ENCODE data around the gene RBL1. TPM values are rescaled to one million over a fixed set of nuclear protein-coding genes. Genes with fewer than 3 reads are reported as not detected.
"Not testable (repeated sequence)": the region's sequence is repeated elsewhere in the genome, so short reads cannot be mapped to it uniquely, and the experiment has no call there.

Gene RBL1
- total RNA-seq, 1 experiment from 2014 or later: 35.9 TPM

GRCh38 chr20:37072293-37073196, 23.3 kb downstream of the RBL1 start:
- TF ChIP-seq CTCF (IDR thresholded peaks at IDR 0.05; ENCODE audit: insufficient read depth in 1 of 2, low read depth in 1 of 2, low read length in 1 of 2, severe bottlenecking in 1 of 2, unreplicated experiment in 1 of 2): no peak
- H3K4me3 Mint-ChIP-seq (ENCODE audit: unreplicated experiment): no peak overlapping the region
- no peaks in the 10 kb centered on the region for H3K27me3 Mint-ChIP-seq (ENCODE audit: insufficient read depth, unreplicated experiment)
- H3K4me1 Mint-ChIP-seq (ENCODE audit: low read depth, unreplicated experiment): no peaks in the 10 kb centered on the region
- Histone ChIP-seq H3K36me3 (ENCODE audit: control insufficient read depth, insufficient read depth, low read length) (peaks cover 2% of the 10 kb centered on the region), H3K4me1 (no peaks in the 10 kb centered on the region), H3K9me3 (no peaks in the 10 kb centered on the region), H3K4me3 (ENCODE audit: low read depth, low read length) (no peak overlapping the region), H3K27me3 (replicated peaks; ENCODE audit: control insufficient read depth, insufficient read depth, low read length) (no peaks in the 10 kb centered on the region)
- H3K9me3 Mint-ChIP-seq (ENCODE audit: unreplicated experiment): peaks cover 5% of the 10 kb centered on the region
- H3K27ac Mint-ChIP-seq (ENCODE audit: unreplicated experiment): peak overlapping the region; percentile 15
- intact Hi-C loops (cut with micrococcal nuclease; ENCODE audit: unreplicated experiment): no loop called here
- DNase-seq: no peak
- POLR2A ChIA-PET: no interaction called here
- CTCF ChIA-PET: no interaction called here
- no TSS peak for BruUV-seq (replicated peaks)
- H3K36me3 Mint-ChIP-seq (ENCODE audit: insufficient read depth, unreplicated experiment): peaks cover 32% of the 10 kb centered on the region

GRCh38 chr20:37071481-37071911, 24.3 kb downstream of the RBL1 start:
- CTCF ChIA-PET: no interaction called here
- no peak for DNase-seq

GRCh38 chr20:37069563-37069962, 26.2 kb downstream of the RBL1 start:
- not testable (repeated sequence) for H3K9me3 Mint-ChIP-seq (ENCODE audit: unreplicated experiment); BruUV-seq (replicated peaks); DNase-seq

More at GRCh38 chr20:37071481-37071911, 24.3 kb downstream of the RBL1 start:
- Mint-ChIP-seq H3K4me1 (ENCODE audit: low read depth, unreplicated experiment) (no peaks in the 10 kb centered on the region), H3K36me3 (ENCODE audit: insufficient read depth, unreplicated experiment) (peaks cover 42% of the 10 kb centered on the region), H3K4me3 (ENCODE audit: unreplicated experiment) (no peak overlapping the region), H3K9me3 (ENCODE audit: unreplicated experiment) (peaks cover 5% of the 10 kb centered on the region), H3K27me3 (ENCODE audit: insufficient read depth, unreplicated experiment) (no peaks in the 10 kb centered on the region), H3K27ac (ENCODE audit: unreplicated experiment) (peak overlapping the region; percentile 15)
- POLR2A ChIA-PET: no interaction called here
- TF ChIP-seq CTCF (IDR thresholded peaks at IDR 0.05; ENCODE audit: insufficient read depth in 1 of 2, low read depth in 1 of 2, low read length in 1 of 2, severe bottlenecking in 1 of 2, unreplicated experiment in 1 of 2): no peak
- BruUV-seq (replicated peaks): no TSS peak
- intact Hi-C loops (cut with micrococcal nuclease; ENCODE audit: unreplicated experiment): no loop called here
- Histone ChIP-seq H3K36me3 (ENCODE audit: control insufficient read depth, insufficient read depth, low read length) (peaks cover 2% of the 10 kb centered on the region), H3K27me3 (replicated peaks; ENCODE audit: control insufficient read depth, insufficient read depth, low read length) (no peaks in the 10 kb centered on the region), H3K4me3 (ENCODE audit: low read depth, low read length) (no peak overlapping the region), H3K9me3 (no peaks in the 10 kb centered on the region), H3K4me1 (no peaks in the 10 kb centered on the region)

More at GRCh38 chr20:37069563-37069962, 26.2 kb downstream of the RBL1 start:
- CTCF ChIA-PET; POLR2A ChIA-PET; H3K4me3 ChIP-seq (ENCODE audit: low read depth, low read length); H3K4me1 Mint-ChIP-seq (ENCODE audit: low read depth, unreplicated experiment); H3K9me3 ChIP-seq; intact Hi-C loops (cut with micrococcal nuclease; ENCODE audit: unreplicated experiment); H3K4me1 ChIP-seq; H3K36me3 ChIP-seq (ENCODE audit: control insufficient read depth, insufficient read depth, low read length); H3K27ac Mint-ChIP-seq (ENCODE audit: unreplicated experiment); H3K27me3 Mint-ChIP-seq (ENCODE audit: insufficient read depth, unreplicated experiment); H3K4me3 Mint-ChIP-seq (ENCODE audit: unreplicated experiment); H3K27me3 ChIP-seq (replicated peaks; ENCODE audit: control insufficient read depth, insufficient read depth, low read length): not testable (repeated sequence)
- H3K36me3 Mint-ChIP-seq (ENCODE audit: insufficient read depth, unreplicated experiment): peaks cover 49% of the 10 kb centered on the region
